ENCODE results near the gene PPP1R15B.

Gene PPP1R15B

GRCh38 chr1:204448991-204449677, 37.5 kb upstream of the PPP1R15B start:
- Histone ChIP-seq H3K79me2 (ENCODE audit: insufficient read depth, low read length) (no peaks in the 10 kb centered on the region), H3F3A (ENCODE audit: insufficient read depth) (no peaks in the 10 kb centered on the region), H3K4me2 (ENCODE audit: low read depth, low read length, poor library complexity, severe bottlenecking) (no peak overlapping the region), H3K36me3 (ENCODE audit: low read length) (no peaks in the 10 kb centered on the region), H3K27me3 (ENCODE audit: low read length) (no peaks in the 10 kb centered on the region), H3K27ac (ENCODE audit: low read depth, low read length) (no peak overlapping the region), H3K9me2 (replicated peaks; ENCODE audit: insufficient read depth, low read length) (no peaks in the 10 kb centered on the region), H2AFZ (ENCODE audit: low read depth, low read length, severe bottlenecking) (no peak overlapping the region), H3K4me3 (ENCODE audit: insufficient read depth, low read length, poor library complexity, severe bottlenecking) (no peak overlapping the region), H3K9me3 (ENCODE audit: insufficient read depth, low read length) (no peaks in the 10 kb centered on the region), H4K20me1 (ENCODE audit: low read depth, low read length) (no peaks in the 10 kb centered on the region), H3K9ac (ENCODE audit: low read length) (no peak overlapping the region)
- no peak for TF ChIP-seq EZH2phosphoT487 (conservative IDR thresholded peaks at IDR 0.05; ENCODE audit: low read length)
- TF ChIP-seq CTCF (IDR thresholded peaks at IDR 0.05; ENCODE audit: insufficient read depth, low read length, poor library complexity, severe bottlenecking) = no peak

- no peaks in the 10 kb centered on the region for H3K9me2 ChIP-seq (replicated peaks; ENCODE audit: insufficient read depth, low read length)
Observed at GRCh38 chr1:204448344-204448964, 36.8 kb upstream of the PPP1R15B start.

DNA sequence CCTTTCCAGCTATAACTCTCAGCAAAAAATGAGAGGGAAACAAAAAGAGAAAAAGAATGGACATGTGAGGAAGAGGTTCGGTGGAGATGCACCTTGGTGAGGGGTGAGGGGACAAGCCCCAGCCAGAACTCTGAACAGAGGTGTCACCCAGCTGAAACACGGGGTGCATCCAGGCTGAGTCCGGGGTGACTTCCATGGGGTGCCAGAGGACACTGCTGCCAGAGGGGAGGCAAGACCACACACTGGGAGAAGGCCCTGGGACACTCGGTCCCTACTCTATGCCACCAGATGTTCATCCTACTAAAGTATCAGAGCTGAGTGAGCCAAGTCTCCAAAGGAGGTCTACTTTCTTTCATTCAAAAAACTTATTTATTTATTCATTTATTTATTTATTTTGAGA, 36.1 kb upstream of the PPP1R15B start:
- no peak overlapping the region for H3K27ac ChIP-seq (ENCODE audit: low read depth, low read length)

More at GRCh38 chr1:204448344-204448964, 36.8 kb upstream of the PPP1R15B start:
- Histone ChIP-seq H3K4me3 (ENCODE audit: insufficient read depth, low read length, poor library complexity, severe bottlenecking) (no peak overlapping the region), H3K27me3 (ENCODE audit: low read length) (no peaks in the 10 kb centered on the region), H3K36me3 (ENCODE audit: low read length) (no peaks in the 10 kb centered on the region), H3K27ac (ENCODE audit: low read depth, low read length) (no peak overlapping the region), H4K20me1 (ENCODE audit: low read depth, low read length) (no peaks in the 10 kb centered on the region), H3K4me2 (ENCODE audit: low read depth, low read length, poor library complexity, severe bottlenecking) (no peak overlapping the region), H3K9me3 (ENCODE audit: insufficient read depth, low read length) (no peaks in the 10 kb centered on the region), H2AFZ (ENCODE audit: low read depth, low read length, severe bottlenecking) (no peak overlapping the region), H3K79me2 (ENCODE audit: insufficient read depth, low read length) (no peaks in the 10 kb centered on the region), H3F3A (ENCODE audit: insufficient read depth) (no peaks in the 10 kb centered on the region), H3K9ac (ENCODE audit: low read length) (no peak overlapping the region)
- TF ChIP-seq CTCF (IDR thresholded peaks at IDR 0.05; ENCODE audit: insufficient read depth, low read length, poor library complexity, severe bottlenecking) (no peak), EZH2phosphoT487 (conservative IDR thresholded peaks at IDR 0.05; ENCODE audit: low read length) (no peak)

More for the DNA sequence above, 36.1 kb upstream of the PPP1R15B start:
- Histone ChIP-seq H4K20me1 (ENCODE audit: low read depth, low read length) (no peaks in the 10 kb centered on the region), H3K9me2 (replicated peaks; ENCODE audit: insufficient read depth, low read length) (no peaks in the 10 kb centered on the region), H3K4me3 (ENCODE audit: insufficient read depth, low read length, poor library complexity, severe bottlenecking) (no peak overlapping the region), H2AFZ (ENCODE audit: low read depth, low read length, severe bottlenecking) (no peak overlapping the region), H3K9me3 (ENCODE audit: insufficient read depth, low read length) (no peaks in the 10 kb centered on the region), H3K36me3 (ENCODE audit: low read length) (no peaks in the 10 kb centered on the region), H3F3A (ENCODE audit: insufficient read depth) (no peaks in the 10 kb centered on the region), H3K79me2 (ENCODE audit: insufficient read depth, low read length) (no peaks in the 10 kb centered on the region), H3K9ac (ENCODE audit: low read length) (no peak overlapping the region), H3K4me2 (ENCODE audit: low read depth, low read length, poor library complexity, severe bottlenecking) (no peak overlapping the region), H3K27me3 (ENCODE audit: low read length) (no peaks in the 10 kb centered on the region)
- TF ChIP-seq CTCF (IDR thresholded peaks at IDR 0.05; ENCODE audit: insufficient read depth, low read length, poor library complexity, severe bottlenecking) = no peak
- TF ChIP-seq EZH2phosphoT487 (conservative IDR thresholded peaks at IDR 0.05; ENCODE audit: low read length) = no peak

Data from SU-DHL-6 (cell line).